Activated T-cell treated with anti-CD3 and anti-CD28 coated beads, Interleukin-2, amount 50 U/mL, for 24 hours (primary cell): ENCODE measurements around the gene BMPR1B.

Source experiments
- DNase-seq: peaks from one replicate; pipeline ENCODE4 v3.0.0-alpha.2; 2020
- H3K27ac Mint-ChIP-seq: 2 replicates; pipeline ENCODE4 v1.8.0; 2020; ENCODE audit warnings: mild to moderate bottlenecking, mixed read lengths
- H3K27me3 Mint-ChIP-seq: 2 replicates; pipeline ENCODE4 v1.8.0; 2020; ENCODE audit warnings: mixed read lengths
- H3K36me3 Mint-ChIP-seq: 2 replicates; pipeline ENCODE4 v1.8.0; 2020; ENCODE audit warnings: low read depth, mixed read lengths
- H3K4me1 Mint-ChIP-seq: 2 replicates; pipeline ENCODE4 v1.8.0; 2020; ENCODE audit warnings: low read depth, mixed read lengths
- H3K4me3 Mint-ChIP-seq: 2 replicates; pipeline ENCODE4 v1.8.0; 2020; ENCODE audit warnings: mild to moderate bottlenecking, moderate library complexity, mixed read lengths
- H3K9me3 Mint-ChIP-seq: 2 replicates; pipeline ENCODE4 v1.8.0; 2020; ENCODE audit warnings: mixed read lengths

BMPR1B gene

DNA sequence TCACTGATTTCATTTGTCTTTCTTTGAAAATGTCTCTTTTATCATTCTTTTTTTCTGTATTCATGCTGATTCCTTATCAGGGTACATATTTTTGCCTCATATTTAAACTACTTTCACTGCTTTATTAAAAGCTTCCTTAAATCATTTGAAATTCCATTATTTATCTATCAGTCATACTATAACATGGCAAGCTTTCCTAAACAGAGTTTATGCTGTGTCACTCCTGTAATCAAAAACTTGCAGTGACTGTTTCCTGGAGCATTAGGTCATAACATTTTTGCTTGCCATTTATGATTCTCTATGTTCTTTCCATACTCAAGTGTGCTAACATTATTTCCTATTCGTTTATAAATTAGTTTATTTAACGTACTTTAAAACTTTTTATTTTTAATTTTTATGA lies 203.7 kb downstream of the BMPR1B start:
- Mint-ChIP-seq H3K27ac (no peak overlapping the region), H3K27me3 (peaks cover 2% of the 10 kb centered on the region), H3K4me3 (no peak overlapping the region), H3K4me1 (no peaks in the 10 kb centered on the region), H3K9me3 (peaks cover 2% of the 10 kb centered on the region), H3K36me3 (no peaks in the 10 kb centered on the region)
- no peak for DNase-seq

DNA sequence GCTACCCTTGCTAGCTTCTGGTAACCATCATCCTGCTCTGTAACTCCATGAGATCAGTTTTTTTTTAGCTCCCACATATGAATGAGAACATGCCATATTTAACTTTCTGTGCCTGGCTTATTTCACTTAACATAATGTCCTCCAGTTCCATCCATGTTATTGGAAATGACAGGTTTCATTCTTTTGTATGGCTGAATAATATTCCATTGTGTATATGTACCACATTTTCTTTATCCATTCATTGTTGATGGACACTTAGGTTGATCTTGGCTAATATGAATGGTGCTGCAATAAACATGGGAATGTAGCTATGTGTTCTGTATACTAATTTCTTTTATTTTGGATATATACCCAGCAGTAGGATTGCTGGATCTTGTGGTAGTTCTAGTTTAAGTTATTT lies 204.7 kb downstream of the BMPR1B start:
- no peak for DNase-seq
- no peak overlapping the region for H3K4me3 Mint-ChIP-seq
- H3K27me3 Mint-ChIP-seq: peaks cover under 1% of the 10 kb centered on the region
- no peaks in the 10 kb centered on the region for H3K4me1 Mint-ChIP-seq
- H3K27ac Mint-ChIP-seq: no peak overlapping the region
- H3K9me3 Mint-ChIP-seq: peaks cover 2% of the 10 kb centered on the region
- H3K36me3 Mint-ChIP-seq: no peaks in the 10 kb centered on the region

GRCh38 chr4:94965852-94966251 lies 208.1 kb downstream of the BMPR1B start:
- H3K36me3 Mint-ChIP-seq: no peaks in the 10 kb centered on the region
- no peak overlapping the region for H3K27ac Mint-ChIP-seq
- peaks cover 2% of the 10 kb centered on the region for H3K9me3 Mint-ChIP-seq
- no peaks in the 10 kb centered on the region for H3K27me3 Mint-ChIP-seq
- no peak overlapping the region for H3K4me3 Mint-ChIP-seq
- no peaks in the 10 kb centered on the region for H3K4me1 Mint-ChIP-seq
- no peak for DNase-seq

- Mint-ChIP-seq H3K27me3 (no peaks in the 10 kb centered on the region), H3K9me3 (no peaks in the 10 kb centered on the region), H3K4me3 (no peak overlapping the region), H3K4me1 (no peaks in the 10 kb centered on the region), H3K27ac (no peak overlapping the region), H3K36me3 (no peaks in the 10 kb centered on the region)
- DNase-seq: no peak
Observed at GRCh38 chr4:94968493-94968892, 210.7 kb downstream of the BMPR1B start.

DNA sequence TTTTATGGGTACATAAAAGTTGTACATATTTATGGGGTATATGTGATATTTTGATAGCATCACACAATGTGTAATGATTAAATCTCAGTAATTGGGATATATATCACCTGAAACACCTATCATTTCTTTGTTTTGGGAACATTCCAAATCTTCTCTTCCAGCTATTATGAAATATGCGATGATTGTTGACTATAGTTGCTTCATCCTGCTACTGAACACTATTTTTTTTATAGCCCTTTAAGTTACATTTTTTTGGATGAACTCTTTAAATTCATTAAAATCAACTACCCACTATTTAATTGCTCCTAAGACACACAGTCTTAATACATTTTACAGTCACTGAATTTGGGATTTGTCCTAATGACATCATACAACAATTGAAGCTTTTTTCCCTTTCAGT lies 212.9 kb downstream of the BMPR1B start:
- Mint-ChIP-seq H3K27me3 (no peaks in the 10 kb centered on the region), H3K4me1 (no peaks in the 10 kb centered on the region), H3K36me3 (no peaks in the 10 kb centered on the region), H3K4me3 (no peak overlapping the region), H3K27ac (no peak overlapping the region), H3K9me3 (no peaks in the 10 kb centered on the region)
- no peak for DNase-seq

GRCh38 chr4:94974773-94975172 lies 217.0 kb downstream of the BMPR1B start:
- no peak for DNase-seq
- H3K4me3 Mint-ChIP-seq: no peak overlapping the region
- no peak overlapping the region for H3K27ac Mint-ChIP-seq
- H3K36me3 Mint-ChIP-seq: no peaks in the 10 kb centered on the region
- H3K4me1 Mint-ChIP-seq: no peaks in the 10 kb centered on the region
- H3K27me3 Mint-ChIP-seq: no peaks in the 10 kb centered on the region
- H3K9me3 Mint-ChIP-seq: no peaks in the 10 kb centered on the region

DNA sequence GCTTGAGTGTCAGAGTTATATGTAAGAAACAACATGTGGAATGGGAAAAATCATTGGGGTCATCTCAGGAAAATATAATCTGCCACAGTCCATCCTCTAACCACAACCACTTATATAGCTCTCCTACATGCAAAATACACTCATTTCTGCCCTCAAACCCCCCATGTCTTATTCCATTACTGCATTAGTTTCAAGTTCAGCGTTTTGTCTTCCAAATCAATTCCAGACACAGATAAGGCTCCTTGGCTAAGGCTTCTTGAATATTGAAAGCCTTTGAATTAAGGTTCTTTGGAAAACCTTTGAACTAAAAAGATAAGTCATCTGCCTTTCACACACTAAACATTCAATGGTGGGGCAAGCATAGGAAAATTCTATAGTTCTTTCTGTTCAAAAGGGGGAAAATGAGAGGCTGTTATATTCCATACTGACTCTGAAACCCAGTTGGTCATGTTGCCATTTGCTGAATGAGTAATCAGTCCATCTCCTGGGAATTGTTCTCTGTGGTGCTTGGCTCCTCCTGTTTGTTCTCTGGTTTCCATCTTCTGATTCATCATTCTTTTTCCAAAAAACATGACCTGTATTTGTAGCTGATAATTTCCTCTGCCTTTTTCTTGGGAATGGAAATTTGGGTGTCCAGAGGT lies 218.7 kb downstream of the BMPR1B start:
- Mint-ChIP-seq H3K36me3 (no peaks in the 10 kb centered on the region), H3K4me1 (no peaks in the 10 kb centered on the region), H3K9me3 (no peaks in the 10 kb centered on the region), H3K4me3 (no peak overlapping the region), H3K27me3 (no peaks in the 10 kb centered on the region), H3K27ac (no peak overlapping the region)
- no peak for DNase-seq

DNA sequence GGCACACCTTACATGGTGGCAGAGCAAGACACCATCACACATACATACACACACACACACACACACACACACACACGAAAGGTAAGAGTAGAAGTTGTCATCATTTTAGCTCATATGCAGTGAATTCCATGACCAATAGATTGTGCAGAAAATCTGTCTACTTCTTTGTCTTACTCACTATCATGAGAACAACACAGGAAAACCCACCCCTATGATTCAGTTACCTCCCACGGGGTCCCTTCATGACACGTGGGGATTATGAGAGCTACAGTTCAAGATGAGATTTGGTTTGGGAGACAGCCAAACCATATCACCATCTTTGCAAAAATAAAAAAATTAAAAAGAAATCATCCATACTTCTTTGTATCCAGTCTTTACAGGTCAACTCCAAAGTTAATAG lies 221.1 kb downstream of the BMPR1B start:
- no peak for DNase-seq
- Mint-ChIP-seq H3K27ac (no peak overlapping the region), H3K4me3 (no peak overlapping the region)

DNA sequence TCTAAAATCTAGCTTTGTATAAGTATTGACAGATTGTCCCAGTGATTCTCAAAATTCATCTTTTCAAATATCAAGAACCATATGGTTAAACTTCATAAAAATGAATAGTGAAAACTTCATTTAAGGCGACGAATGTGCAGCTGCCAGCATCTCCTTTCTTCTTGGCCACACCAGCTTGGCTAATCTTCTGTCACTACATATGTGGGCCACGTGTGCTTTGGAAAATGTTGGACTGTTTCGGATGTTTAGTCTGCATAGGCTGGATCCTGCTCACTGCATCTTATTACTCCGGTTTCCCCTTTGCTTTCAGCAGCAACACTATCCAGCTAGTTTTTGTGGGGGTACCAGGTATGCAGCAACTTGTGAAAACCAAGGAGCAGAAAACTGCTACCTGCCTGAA lies 221.9 kb downstream of the BMPR1B start:
- Mint-ChIP-seq H3K27ac (no peak overlapping the region), H3K4me1 (no peaks in the 10 kb centered on the region), H3K9me3 (no peaks in the 10 kb centered on the region), H3K4me3 (no peak overlapping the region), H3K27me3 (no peaks in the 10 kb centered on the region), H3K36me3 (no peaks in the 10 kb centered on the region)
- no peak for DNase-seq

More for the DNA sequence above, 221.1 kb downstream of the BMPR1B start:
- Mint-ChIP-seq H3K4me1 (no peaks in the 10 kb centered on the region), H3K27me3 (no peaks in the 10 kb centered on the region), H3K9me3 (no peaks in the 10 kb centered on the region), H3K36me3 (no peaks in the 10 kb centered on the region)

DNA sequence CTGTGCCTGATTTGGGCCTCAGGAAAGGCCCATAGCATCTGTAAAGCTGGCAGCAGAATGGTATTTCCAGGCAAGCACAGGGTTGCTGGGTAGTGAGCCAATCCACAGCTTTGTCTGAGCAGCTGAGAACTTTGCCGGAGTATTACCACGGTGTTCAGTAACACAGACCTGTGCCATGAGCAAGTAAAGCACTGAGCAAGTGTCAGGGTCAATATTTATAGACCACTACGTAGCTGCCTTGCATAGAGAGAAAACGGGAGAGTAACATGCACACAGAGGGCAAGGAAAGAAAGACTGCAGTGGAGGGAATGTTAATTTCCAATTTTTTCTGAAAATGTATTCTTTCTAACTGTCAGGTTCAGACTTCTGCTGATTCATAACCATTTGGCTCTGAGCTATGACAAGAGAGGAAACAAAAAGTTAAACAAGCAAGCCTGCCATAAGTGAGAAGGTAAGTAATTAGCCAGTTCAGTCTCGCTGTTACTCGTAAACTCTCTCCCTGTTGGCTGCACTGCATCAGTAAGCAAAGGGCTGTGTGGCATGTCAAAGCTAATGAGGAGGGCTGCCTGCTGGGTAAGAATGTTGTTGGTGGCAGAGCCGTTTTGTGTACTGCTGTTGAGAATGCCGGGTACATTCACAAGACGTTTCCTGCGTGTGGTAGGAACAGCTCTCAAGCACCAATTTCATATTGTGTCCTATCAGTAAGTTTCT lies 238.1 kb downstream of the BMPR1B start:
- no peaks in the 10 kb centered on the region for H3K9me3 Mint-ChIP-seq
- H3K4me3 Mint-ChIP-seq: peak overlapping the region; percentile 38

GRCh38 chr4:95000076-95000648 lies 242.4 kb downstream of the BMPR1B start:
- Mint-ChIP-seq H3K27ac (no peak overlapping the region), H3K36me3 (no peaks in the 10 kb centered on the region), H3K4me1 (peaks cover 14% of the 10 kb centered on the region), H3K9me3 (no peaks in the 10 kb centered on the region), H3K4me3 (no peak overlapping the region), H3K27me3 (no peaks in the 10 kb centered on the region)
- DNase-seq: no peak

More for the DNA sequence above, 238.1 kb downstream of the BMPR1B start:
- Mint-ChIP-seq H3K4me1 (peaks cover 15% of the 10 kb centered on the region), H3K36me3 (no peaks in the 10 kb centered on the region), H3K27ac (no peak overlapping the region), H3K27me3 (no peaks in the 10 kb centered on the region)
- no peak for DNase-seq

GRCh38 chr4:95004912-95005311 lies 247.2 kb downstream of the BMPR1B start:
- Mint-ChIP-seq H3K27ac (no peak overlapping the region), H3K4me3 (no peak overlapping the region), H3K9me3 (no peaks in the 10 kb centered on the region), H3K4me1 (no peaks in the 10 kb centered on the region), H3K27me3 (no peaks in the 10 kb centered on the region), H3K36me3 (no peaks in the 10 kb centered on the region)
- no peak for DNase-seq

- Mint-ChIP-seq H3K9me3 (no peaks in the 10 kb centered on the region), H3K27ac (no peak overlapping the region), H3K27me3 (no peaks in the 10 kb centered on the region), H3K36me3 (no peaks in the 10 kb centered on the region), H3K4me3 (no peak overlapping the region), H3K4me1 (no peaks in the 10 kb centered on the region)
- DNase-seq: no peak
Observed at GRCh38 chr4:95007998-95008397, 250.2 kb downstream of the BMPR1B start.

DNA sequence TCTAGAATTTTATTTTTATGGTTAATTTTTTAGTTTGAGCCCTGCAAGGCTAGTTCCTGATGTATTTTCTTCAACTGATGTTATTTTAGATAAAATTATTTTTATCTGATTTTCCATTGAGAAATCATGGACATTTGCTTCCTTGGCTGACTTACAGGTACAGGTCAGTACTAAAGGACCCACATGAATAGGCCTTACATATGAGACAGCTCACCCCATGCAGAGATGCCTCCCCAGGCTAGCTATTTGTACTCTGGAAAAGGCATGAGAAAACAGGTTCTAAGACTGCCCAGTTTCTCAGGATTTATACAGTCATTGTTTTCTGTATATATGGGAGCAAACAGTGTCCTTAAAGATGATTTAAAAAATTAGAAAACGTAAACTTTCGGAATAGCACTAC lies 255.5 kb downstream of the BMPR1B start:
- no peak for DNase-seq
- no peaks in the 10 kb centered on the region for H3K9me3 Mint-ChIP-seq
- H3K4me1 Mint-ChIP-seq: no peaks in the 10 kb centered on the region
- no peak overlapping the region for H3K27ac Mint-ChIP-seq
- no peaks in the 10 kb centered on the region for H3K27me3 Mint-ChIP-seq
- H3K36me3 Mint-ChIP-seq: no peaks in the 10 kb centered on the region
- H3K4me3 Mint-ChIP-seq: no peak overlapping the region

DNA sequence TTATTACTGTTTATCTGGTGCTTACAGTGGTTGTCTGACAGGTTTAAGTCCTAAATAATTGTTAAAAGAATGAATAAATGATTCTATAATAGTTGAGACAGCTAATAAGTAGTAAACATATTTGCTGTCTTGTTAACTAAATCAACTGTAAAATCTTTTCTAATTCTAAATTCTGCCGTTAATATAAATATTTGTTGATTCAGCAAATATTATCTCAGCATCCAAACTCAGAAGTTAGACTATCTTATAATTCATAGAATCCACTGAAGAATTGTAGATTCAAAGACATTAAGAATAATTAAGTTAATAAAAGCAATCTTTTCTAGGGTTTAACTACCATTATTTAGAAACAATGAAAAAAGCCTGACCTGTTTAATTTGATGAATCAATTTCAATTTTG lies 256.3 kb downstream of the BMPR1B start:
- no peak for DNase-seq
- H3K4me1 Mint-ChIP-seq: no peaks in the 10 kb centered on the region
- H3K27me3 Mint-ChIP-seq: no peaks in the 10 kb centered on the region
- no peaks in the 10 kb centered on the region for H3K36me3 Mint-ChIP-seq
- H3K4me3 Mint-ChIP-seq: no peak overlapping the region
- H3K9me3 Mint-ChIP-seq: no peaks in the 10 kb centered on the region
- H3K27ac Mint-ChIP-seq: no peak overlapping the region
